DOHH2 (cell line): Measurements from ENCODE around the gene ZNF322.

Experiments used
- EZH2phosphoT487 ChIP-seq: fragments of 200-600 bp; sonication (generic); IDR thresholded peaks from 2 replicates; pipeline ENCODE4 v1.6.1; 2017; ENCODE audit warnings: borderline replicate concordance, mild to moderate bottlenecking, antibody characterized with exemption, low read length, moderate library complexity, mixed read lengths
- TF ChIP-seq, protein P1 (sequence below): fragments of 200-600 bp; sonication (generic); IDR thresholded peaks from one replicate; pipeline ENCODE4 v1.5.1; 2014; ENCODE audit warnings: antibody characterized with exemption, mild to moderate bottlenecking, low read depth, low read length; ENCODE audit not compliant: poor library complexity, severe bottlenecking

GRCh38 chr6:26597821-26598220 lies 61.7 kb downstream of the ZNF322 start:
- TF ChIP-seq, protein P1, sequence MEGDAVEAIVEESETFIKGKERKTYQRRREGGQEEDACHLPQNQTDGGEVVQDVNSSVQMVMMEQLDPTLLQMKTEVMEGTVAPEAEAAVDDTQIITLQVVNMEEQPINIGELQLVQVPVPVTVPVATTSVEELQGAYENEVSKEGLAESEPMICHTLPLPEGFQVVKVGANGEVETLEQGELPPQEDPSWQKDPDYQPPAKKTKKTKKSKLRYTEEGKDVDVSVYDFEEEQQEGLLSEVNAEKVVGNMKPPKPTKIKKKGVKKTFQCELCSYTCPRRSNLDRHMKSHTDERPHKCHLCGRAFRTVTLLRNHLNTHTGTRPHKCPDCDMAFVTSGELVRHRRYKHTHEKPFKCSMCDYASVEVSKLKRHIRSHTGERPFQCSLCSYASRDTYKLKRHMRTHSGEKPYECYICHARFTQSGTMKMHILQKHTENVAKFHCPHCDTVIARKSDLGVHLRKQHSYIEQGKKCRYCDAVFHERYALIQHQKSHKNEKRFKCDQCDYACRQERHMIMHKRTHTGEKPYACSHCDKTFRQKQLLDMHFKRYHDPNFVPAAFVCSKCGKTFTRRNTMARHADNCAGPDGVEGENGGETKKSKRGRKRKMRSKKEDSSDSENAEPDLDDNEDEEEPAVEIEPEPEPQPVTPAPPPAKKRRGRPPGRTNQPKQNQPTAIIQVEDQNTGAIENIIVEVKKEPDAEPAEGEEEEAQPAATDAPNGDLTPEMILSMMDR, result no peak
- TF ChIP-seq EZH2phosphoT487, result no peak
